Measurements from ENCODE around the gene CR1. TPM values are rescaled to one million over a fixed set of nuclear protein-coding genes. Genes with fewer than 3 reads are reported as not detected.
"Not testable (repeated sequence)": the region's sequence is repeated elsewhere in the genome, so short reads cannot be mapped to it uniquely, and the experiment has no call there.

The CR1 gene
- total RNA-seq, 6 experiments from 2014 or later, result not detected

GRCh38 chr1:207676153-207676552 lies 180.2 kb downstream of the CR1 start:
- H3K4me3 Mint-ChIP-seq, result no peak overlapping the region
- H3K36me3 Mint-ChIP-seq (ENCODE audit: low read depth), result no peaks in the 10 kb centered on the region
- no peak for DNase-seq
- H3K27me3 Mint-ChIP-seq (ENCODE audit: insufficient read depth), result peaks cover 1% of the 10 kb centered on the region
- no peak for TF ChIP-seq CTCF (IDR thresholded peaks at IDR 0.05)
- no peaks in the 10 kb centered on the region for H3K9me3 Mint-ChIP-seq
- H3K27ac Mint-ChIP-seq, result no peak overlapping the region
- H3K4me1 Mint-ChIP-seq (ENCODE audit: low read depth), result peaks cover 39% of the 10 kb centered on the region

- not testable (repeated sequence) for H3K27me3 Mint-ChIP-seq (ENCODE audit: insufficient read depth); H3K36me3 Mint-ChIP-seq (ENCODE audit: low read depth); H3K9me3 Mint-ChIP-seq
- H3K27ac Mint-ChIP-seq, result peak overlapping the region; percentile 59
- H3K4me1 Mint-ChIP-seq (ENCODE audit: low read depth), result peaks cover 28% of the 10 kb centered on the region
- H3K4me3 Mint-ChIP-seq, result peak overlapping the region; percentile 53
- DNase-seq, result peak; percentile 71
Measured at GRCh38 chr1:207680590-207681388, 184.8 kb downstream of the CR1 start.

- H3K27ac Mint-ChIP-seq; H3K9me3 Mint-ChIP-seq; H3K36me3 Mint-ChIP-seq (ENCODE audit: low read depth); H3K4me3 Mint-ChIP-seq; H3K27me3 Mint-ChIP-seq (ENCODE audit: insufficient read depth); DNase-seq: not testable (repeated sequence)
- H3K4me1 Mint-ChIP-seq (ENCODE audit: low read depth), result peaks cover 28% of the 10 kb centered on the region
Measured at GRCh38 chr1:207682872-207683434, 187.0 kb downstream of the CR1 start.

GRCh38 chr1:207690551-207690950 lies 194.6 kb downstream of the CR1 start:
- H3K4me1 Mint-ChIP-seq (ENCODE audit: low read depth), result peaks cover 23% of the 10 kb centered on the region
- H3K27ac Mint-ChIP-seq; H3K4me3 Mint-ChIP-seq; DNase-seq; H3K9me3 Mint-ChIP-seq; H3K36me3 Mint-ChIP-seq (ENCODE audit: low read depth); H3K27me3 Mint-ChIP-seq (ENCODE audit: insufficient read depth): not testable (repeated sequence)

GRCh38 chr1:207691010-207691409 lies 195.1 kb downstream of the CR1 start:
- no peak for TF ChIP-seq CTCF (IDR thresholded peaks at IDR 0.05)
- H3K9me3 Mint-ChIP-seq, result no peaks in the 10 kb centered on the region
- no peaks in the 10 kb centered on the region for H3K27me3 Mint-ChIP-seq (ENCODE audit: insufficient read depth)

More at GRCh38 chr1:207691010-207691409, 195.1 kb downstream of the CR1 start:
- Mint-ChIP-seq H3K4me1 (ENCODE audit: low read depth) (peaks cover 23% of the 10 kb centered on the region), H3K27ac (no peak overlapping the region), H3K36me3 (ENCODE audit: low read depth) (no peaks in the 10 kb centered on the region), H3K4me3 (no peak overlapping the region)
- no peak for DNase-seq

Other genes with a start within 250 kb of the CR1 start
- gene CD55, start 174.5 kb upstream of the CR1 start, total RNA-seq (2021; fragmentation: NEBNext Ultra II Directional; extraction: Animal tissue kit (Norgen Biotek cat#: 25700)), result 10 to 100 TPM; 13.7 to 26.1 (median 18.8) TPM
- gene CR2, start 41.8 kb upstream of the CR1 start, total RNA-seq (2021; fragmentation: NEBNext Ultra II Directional; extraction: Animal tissue kit (Norgen Biotek cat#: 25700)), result not detected
- not detected for gene CR1L, start 149.0 kb downstream of the CR1 start, total RNA-seq (2021; fragmentation: NEBNext Ultra II Directional; extraction: Animal tissue kit (Norgen Biotek cat#: 25700))